ENCODE data around the gene INPP5K.

Gene INPP5K

DNA sequence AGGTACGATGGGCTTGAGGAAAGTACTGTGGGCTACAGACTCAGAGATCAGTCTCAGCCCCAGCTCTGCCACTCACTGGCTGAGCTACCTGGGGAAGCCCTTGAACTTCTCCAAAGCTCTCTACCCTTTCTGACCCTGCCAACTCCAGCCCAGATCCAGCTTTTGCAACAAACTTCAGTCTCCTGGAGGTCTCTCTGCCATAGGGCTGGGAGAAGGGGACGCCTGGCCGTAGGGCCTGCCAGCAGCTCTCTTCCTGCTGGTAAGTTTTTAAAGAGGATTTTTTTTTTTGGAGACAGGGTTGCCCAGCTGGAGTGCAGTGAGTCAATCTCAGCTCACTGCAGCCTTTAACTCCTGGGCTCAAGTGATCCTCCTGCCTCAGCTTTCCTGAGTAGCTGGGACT lies 11.5 kb downstream of the INPP5K start:
- DNase-seq: no peak

GRCh38 chr17:1503699-1504098 lies 12.7 kb downstream of the INPP5K start:
- DNase-seq: no peak

DNA sequence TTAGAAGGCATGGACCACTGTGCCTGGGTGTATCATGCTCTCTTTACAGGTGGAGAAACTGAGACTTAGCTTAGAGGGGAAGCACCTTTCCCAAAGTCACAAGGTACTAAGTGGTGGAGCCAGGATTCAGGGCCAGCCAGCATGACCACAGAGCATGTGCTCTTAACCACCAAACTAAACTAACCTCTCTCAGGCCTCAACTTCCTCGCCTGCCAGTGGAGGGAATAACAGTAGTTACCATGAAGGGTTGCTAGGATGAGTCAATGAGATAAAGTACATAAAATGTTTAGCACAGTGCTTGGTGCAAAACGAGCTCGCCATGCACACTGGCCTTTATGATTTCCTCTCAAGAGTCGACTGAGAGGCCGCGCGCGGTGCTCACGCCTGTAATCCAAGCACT lies 17.5 kb downstream of the INPP5K start:
- DNase-seq: no peak

- DNase-seq: no peak
These were observed 18.2 kb downstream of the INPP5K start for GRCh38 chr17:1498233-1498632.

GRCh38 chr17:1497831-1498230 lies 18.6 kb downstream of the INPP5K start:
- DNase-seq: no peak

DNA sequence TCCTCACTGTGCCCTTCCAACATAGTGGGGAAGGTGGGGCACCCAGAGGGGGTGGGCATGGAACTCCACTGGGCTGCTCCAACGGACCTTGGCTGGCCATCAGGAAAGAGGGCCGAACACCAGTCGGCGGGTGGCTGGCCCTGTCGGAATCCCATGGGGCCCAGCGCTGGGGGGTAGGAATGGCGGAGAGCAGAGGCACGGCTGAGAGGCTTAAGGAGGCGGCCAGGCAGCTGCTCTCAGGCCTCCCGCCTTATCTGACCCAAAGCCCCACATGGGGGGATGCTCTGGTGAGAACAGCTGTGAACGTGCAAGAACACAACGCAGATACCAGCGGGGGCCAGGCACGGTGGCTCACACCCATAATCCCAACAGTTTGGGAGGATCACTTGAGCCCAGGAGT lies 19.5 kb downstream of the INPP5K start:
- DNase-seq: no peak

- DNase-seq: no peak
These were observed 21.0 kb downstream of the INPP5K start for GRCh38 chr17:1495265-1495989.

- no peak for DNase-seq
These were observed 21.6 kb downstream of the INPP5K start for GRCh38 chr17:1494736-1495253.

- DNase-seq: no peak
These were observed 22.2 kb downstream of the INPP5K start for GRCh38 chr17:1494203-1494602.

DNA sequence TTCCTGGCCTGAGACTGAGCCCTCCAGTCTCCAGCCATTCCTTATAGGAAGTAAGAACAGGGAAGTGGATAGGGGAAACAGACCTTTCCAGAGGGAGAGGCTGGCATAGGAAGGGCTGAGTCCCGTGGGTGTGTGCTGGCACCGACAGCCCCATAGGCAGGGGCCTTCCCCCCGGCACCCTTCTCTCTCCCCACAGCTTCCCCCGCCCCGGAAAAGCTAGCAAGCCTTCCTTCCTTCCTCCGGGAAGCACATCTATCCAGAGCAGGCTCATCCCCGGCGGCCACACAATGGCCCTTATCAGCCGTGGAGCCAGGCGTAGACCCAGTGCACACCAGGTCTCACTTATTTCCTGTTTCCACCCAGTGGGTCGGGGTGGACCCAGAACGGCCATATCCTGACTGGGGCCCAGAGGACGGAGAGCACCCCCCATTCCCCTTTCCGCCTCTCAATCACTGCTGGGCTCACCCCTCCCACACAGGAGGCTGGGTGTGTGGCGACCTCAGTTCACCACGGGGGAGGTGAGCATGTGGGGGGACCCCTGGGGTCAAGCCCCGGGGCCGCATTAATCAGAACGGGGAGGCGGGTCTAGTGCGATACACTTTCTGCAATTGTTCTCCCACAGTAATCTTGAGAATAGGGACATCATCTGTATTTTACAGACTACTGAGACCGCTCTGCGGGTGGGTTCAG lies 23.0 kb downstream of the INPP5K start:
- DNase-seq: no peak

DNA sequence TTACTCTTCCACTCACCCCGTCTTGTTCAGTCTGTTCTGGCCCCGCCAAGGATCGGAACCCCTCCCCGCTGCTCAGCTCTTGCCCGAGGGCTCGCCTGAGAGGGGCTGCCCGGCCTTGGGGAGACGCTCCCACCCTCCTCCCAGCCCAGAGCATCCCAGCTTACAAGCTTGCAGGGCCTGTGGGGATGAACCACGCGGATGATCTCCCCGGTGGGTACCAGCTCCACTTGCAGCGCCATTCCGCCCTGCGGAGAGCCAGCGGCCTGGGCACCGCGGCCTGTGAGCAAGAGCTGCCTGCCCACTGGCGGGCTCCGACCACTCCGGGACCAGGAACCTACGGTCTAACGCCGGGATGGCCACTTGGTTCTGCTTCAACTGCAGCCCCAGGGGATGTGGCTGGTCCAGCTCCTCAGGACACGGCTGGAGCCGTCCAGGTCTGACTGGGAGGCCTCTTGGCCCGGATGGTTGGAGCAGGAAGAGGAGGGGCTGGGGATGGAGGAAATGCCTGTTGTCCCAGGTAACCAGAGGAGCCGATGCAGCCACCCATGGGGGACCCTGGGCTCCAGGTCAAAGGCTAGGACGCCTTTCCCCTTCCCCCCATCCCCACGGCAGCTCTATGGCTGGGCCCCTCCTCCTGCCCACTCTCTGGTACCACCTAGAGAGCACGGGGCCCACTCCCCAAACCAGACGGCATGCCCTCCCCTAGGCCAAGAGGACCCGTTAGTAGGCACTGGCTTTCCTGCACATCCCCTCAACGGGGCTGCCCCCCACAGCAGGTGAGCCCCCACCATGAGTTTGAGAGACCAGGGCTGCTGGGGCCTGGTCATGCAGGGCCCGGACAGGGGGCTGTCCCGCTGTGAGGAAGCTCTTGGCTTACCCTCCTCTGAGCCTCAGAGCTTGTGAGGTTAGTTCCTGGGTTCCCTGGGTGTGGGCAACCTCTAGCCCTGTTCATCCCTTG lies 23.9 kb downstream of the INPP5K start, which contains the start of gene MYO1C:
Gene MYO1C (minus strand): TSS at position 438 of the 958 bp plus-strand sequence. CDS start 199 bp downstream, at position 239.
- DNase-seq: no peak

DNA sequence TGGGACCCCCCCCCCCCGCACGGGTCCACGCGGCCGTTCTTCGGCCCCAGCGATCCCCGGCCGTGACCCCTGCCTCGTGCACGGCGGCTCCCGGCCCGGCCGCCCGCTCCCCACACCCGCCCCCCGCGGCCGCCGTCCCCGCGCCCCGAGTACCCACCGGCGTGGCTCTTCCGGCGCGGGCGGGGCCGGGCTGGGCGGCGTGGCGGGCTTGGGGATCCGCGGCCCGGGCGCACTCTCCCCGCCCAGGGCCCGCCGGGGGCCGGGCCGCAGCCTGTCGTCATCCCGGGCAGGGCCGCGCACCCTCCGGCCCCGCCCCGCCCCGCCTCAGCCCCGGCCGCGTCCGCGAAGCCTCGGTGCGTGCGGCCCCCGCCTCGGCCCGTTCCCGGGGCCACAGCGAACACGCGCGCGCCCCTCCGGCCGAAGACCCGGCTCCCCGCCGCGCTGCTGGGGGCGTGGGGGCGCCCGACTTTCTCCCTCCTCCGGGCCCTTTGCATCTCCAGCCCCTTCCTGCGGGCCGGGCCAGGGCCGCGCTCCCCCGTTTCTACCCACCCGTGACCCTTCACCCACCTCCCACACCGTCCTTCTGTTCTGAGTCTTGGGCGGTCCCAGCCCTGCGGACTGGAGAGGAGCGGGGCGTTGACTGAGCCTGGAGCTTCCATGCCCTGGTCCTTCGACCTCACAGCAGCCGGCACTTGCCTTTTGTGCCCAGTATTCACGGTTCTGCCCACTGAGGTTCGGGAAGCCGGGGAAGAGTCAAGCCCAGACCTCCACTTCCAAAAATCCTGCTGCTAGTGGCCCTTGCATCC lies 24.8 kb downstream of the INPP5K start:
- peak; percentile 47 for DNase-seq

DNA sequence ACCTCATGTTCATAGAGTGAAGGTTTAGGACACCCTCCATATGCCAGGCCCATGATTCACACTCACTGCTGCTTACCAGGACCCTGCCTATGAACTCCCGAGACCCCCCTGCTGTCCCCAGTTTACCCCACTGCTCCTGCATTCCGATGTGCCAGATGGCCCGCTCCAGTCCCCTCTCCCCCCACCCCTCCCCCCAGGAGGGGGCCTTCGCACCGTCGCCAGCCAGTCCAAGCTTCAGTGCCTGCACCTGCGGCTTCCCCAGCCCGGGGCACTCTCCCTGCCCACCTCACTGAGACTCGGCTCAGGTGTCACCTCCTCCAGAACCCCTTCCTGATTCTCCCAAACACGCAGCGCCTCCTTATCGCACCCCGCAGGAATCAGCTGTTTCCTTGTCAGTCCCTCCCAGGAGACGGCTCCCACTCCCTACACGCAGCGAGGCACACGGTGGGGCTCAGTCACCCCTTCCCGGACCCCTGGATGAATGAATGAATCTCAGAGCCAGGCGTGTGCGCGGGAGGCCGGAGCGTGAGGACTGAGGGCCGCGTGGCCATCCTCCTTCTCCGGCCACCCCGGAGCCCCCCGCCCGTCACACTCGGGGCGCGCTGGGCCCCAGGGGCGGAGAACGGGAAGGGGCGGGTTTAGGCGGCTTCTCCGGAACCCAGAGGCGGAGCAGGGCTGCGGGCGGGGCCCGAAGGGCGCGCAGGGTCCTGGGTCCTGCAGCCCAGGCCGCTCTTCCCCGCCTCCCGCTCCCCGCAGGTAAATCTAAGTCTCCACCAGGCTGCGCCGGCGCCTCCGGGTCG lies 25.6 kb downstream of the INPP5K start:
- DNase-seq: peak; percentile 62

DNA sequence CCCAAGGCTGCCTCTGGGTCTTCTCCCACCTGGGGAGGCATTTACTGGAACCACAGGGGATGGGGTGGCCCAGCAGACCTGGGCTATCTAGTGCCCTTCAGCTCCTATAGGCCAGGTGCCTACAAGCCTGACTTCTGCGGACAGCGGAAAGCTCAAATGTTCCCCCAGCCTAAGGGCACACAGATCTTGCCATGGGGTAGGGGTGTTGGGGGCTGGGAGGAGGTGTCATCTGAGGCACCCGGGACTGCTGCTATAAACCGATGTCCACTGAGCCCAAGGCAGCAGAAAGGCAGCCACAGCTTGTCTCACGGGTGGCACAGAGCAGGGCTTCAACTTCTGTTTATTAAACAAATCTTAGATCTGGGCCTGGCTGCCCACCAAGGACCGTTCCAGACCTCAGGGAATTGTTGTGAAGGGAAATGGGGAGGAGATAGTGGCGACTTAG lies 27.6 kb downstream of the INPP5K start:
- no peak for DNase-seq

DNA sequence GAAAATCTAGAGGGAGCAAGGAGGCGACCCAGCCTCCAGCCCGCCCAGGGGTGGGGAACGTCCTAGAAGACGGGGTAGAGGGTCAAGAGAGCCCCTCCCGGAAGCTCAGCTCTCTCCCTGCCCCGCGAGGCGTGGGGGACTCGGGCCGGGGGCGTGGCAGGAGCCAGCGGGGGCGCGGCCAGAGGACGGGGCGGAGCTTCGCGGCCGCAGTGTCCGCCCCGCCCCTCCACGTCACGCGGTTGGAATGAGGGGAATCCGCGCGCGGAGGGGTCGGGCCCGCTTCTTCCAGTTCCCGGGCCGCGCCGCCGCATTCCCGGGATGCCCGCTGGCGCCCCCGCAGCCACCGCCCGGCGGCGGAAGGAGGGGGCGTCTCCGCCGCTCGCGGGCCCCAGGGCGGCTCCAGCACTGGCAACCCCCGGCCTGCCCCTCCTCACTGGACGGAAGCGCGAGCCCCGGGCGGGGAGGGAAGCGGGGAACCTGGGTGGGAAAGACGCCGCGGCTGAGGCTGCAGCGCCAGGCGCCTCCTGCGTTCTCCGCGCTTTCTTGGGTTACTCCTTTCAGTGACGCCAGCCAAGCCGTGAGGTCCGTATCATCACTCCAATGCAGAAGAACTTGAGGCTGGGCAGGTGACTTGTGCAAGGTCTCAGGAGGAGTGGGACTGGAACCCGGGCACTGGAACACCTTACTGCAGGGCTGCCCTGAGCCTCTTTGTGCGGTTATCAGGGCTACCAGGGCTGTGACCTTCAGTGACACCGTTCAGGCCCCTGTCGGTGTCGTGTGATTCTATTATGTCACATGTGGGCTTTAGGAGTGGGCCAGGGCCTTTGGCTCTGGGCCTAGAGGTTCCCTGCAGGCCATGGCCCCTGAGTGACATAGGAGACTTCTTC lies 28.2 kb downstream of the INPP5K start:
- DNase-seq: peak; percentile 69

GRCh38 chr17:1486802-1487695 lies 29.4 kb downstream of the INPP5K start:
- peak; percentile 78 for DNase-seq

DNA sequence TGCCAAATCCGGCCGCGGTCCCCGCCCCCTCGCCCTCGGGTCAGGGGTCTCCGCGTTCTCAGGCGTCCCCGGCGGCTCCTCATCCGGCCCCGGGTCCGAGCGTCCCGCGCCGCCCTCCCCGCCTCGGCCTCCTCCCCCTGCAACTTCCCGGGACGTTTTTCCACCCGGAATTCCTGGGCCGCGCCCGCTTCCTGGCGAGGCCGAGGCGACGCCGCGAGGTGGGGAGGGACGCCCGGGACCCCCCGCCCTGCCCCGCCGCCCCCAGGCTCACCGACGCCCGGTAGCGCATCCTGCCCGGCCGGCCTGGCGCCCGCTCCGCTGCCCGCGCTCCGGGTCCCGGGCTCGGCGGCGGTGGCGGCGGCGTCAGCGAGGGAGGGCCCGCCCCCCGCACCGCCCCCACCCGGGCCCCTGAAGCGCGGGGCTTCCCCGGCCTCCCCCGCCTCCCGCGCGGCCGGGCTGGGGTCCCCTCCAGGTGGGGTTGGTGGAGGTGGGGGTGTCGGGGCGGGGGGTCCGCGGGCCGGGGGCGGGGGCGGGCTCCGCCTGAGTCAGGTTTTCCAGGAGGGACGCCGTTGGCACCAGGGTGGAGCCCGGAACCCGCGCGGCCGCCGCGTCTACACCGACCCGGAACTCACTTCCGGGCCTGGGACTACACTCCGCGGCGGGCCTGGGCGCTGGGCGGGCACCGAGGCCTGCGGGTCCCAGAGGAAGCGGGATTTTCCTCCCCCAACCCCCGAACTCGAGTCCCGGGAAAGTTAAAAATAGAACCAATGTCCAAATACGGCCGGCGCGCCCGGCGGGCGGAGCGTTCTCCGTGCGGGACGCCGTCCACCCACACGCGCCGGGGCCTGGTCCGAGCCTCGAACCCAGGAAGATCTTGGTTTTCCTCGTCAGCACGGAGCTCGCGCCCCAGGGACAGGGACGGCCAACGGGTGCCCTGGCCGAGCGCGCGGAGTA lies 30.7 kb downstream of the INPP5K start:
- DNase-seq: peak; percentile 41

Measured in CD4-positive, alpha-beta T cell treated with Interleukin-15 for 1 hour (primary cell).